ENCODE data around the gene AURKAIP1. TPM values are rescaled to one million over a fixed set of nuclear protein-coding genes. Genes with fewer than 3 reads are reported as not detected.

AURKAIP1 gene
- total and polyA plus RNA-seq, 2 of the 13 experiments (the other 11 are each of a cell fraction or from before 2014, with no cell fraction given) = 69.5 to 175 TPM

DNA sequence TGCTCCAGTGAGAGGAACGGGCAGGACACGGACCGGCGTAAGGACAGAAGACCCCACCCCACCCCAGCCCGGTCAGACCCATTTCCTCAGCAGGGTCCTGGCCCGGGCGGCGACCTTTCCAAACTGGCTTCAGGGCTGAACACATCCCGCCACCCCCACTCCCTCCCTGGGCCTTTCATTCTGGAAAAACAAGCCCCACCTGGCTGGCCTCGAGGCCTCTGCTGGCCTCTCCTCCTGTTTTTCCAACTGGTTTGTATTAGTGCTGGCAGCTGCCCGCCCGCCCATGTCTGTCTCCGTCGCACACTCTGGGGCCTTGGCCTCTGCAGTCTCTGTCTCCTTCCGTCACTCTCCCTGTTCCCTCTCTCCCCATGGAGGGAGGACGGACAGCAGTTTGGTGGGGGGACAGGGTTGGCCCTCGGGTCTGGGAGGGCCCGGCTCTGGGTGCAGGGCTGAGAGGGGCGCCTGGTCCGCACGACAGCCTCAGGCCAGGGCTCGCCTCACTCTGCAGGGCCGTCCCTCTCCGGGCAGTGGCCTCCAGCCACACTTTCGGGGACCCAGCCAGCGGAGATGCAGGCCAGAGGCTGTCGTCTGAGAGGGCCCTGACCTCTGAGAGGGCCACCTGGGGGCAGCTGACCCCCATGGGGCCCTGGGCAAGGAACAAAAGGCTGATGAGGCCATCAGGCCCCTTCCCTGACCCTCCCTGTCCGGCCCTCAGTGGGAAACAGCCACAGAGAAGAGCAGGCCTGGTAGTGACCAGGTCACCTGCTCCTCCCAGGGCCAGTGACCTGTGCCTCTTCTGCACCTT is 15.1 kb downstream of the AURKAIP1 start (continued):
- TF ChIP-seq HDAC2 (CRISPR knock-in tag; IDR thresholded peaks at IDR 0.05) (peak; percentile 11; the same call in 1 of the 2 replicates), ZNF446 (CRISPR knock-in tag; IDR thresholded peaks at IDR 0.05) (peak; percentile 42; the same call in 1 of the 2 replicates), ZNF703 (CRISPR knock-in tag; IDR thresholded peaks at IDR 0.05; ENCODE audit: borderline replicate concordance) (0 out of 2 replicates have a peak, but pooled peaks have one; percentile 63), ZGPAT (CRISPR knock-in tag; IDR thresholded peaks at IDR 0.05) (peak; percentile 77), ZNF567 (CRISPR knock-in tag; IDR thresholded peaks at IDR 0.05; ENCODE audit: borderline replicate concordance) (no peak), CREM (IDR thresholded peaks at IDR 0.05) (0 out of 2 replicates have a peak, but pooled peaks have one; percentile 46), CREM (CRISPR knock-in tag; IDR thresholded peaks at IDR 0.05) (no peak), MAFG (CRISPR knock-in tag; IDR thresholded peaks at IDR 0.05) (no peak), BORCS8-MEF2B (CRISPR knock-in tag; IDR thresholded peaks at IDR 0.05) (peak; percentile 55), TERF1 (CRISPR knock-in tag; IDR thresholded peaks at IDR 0.05) (no peak), ZSCAN20 (CRISPR knock-in tag; IDR thresholded peaks at IDR 0.05; ENCODE audit: borderline replicate concordance) (0 out of 2 replicates have a peak, but pooled peaks have one; percentile 45), ZNF709 (CRISPR knock-in tag; IDR thresholded peaks at IDR 0.05) (peak; percentile 51; the same call in 1 of the 2 replicates), PAX8 (CRISPR knock-in tag; IDR thresholded peaks at IDR 0.05; ENCODE audit: borderline replicate concordance) (no peak), ZNF776 (CRISPR knock-in tag; IDR thresholded peaks at IDR 0.05) (no peak), ZNF768 (CRISPR knock-in tag; IDR thresholded peaks at IDR 0.05) (0 out of 2 replicates have a peak, but pooled peaks have one; percentile 5), IRF2 (CRISPR knock-in tag; IDR thresholded peaks at IDR 0.05) (peak; percentile 34; the same call in 1 of the 2 replicates), RARA (CRISPR knock-in tag; IDR thresholded peaks at IDR 0.05) (peak; percentile 83), MAX (IDR thresholded peaks at IDR 0.05) (peak; percentile 33; the same call in 1 of the 2 replicates), HIC2 (CRISPR knock-in tag; IDR thresholded peaks at IDR 0.05; ENCODE audit: low read depth) (0 out of 2 replicates have a peak, but pooled peaks have one; percentile 16), FOXA3 (CRISPR knock-in tag; IDR thresholded peaks at IDR 0.05) (no peak)
- TF ChIP-seq, protein P1, sequence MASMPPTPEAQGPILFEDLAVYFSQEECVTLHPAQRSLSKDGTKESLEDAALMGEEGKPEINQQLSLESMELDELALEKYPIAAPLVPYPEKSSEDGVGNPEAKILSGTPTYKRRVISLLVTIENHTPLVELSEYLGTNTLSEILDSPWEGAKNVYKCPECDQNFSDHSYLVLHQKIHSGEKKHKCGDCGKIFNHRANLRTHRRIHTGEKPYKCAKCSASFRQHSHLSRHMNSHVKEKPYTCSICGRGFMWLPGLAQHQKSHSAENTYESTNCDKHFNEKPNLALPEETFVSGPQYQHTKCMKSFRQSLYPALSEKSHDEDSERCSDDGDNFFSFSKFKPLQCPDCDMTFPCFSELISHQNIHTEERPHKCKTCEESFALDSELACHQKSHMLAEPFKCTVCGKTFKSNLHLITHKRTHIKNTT (CRISPR knock-in tag; IDR thresholded peaks at IDR 0.05) = no peak
